ENCODE results near the gene RPS6KB1.

The RPS6KB1 gene

DNA sequence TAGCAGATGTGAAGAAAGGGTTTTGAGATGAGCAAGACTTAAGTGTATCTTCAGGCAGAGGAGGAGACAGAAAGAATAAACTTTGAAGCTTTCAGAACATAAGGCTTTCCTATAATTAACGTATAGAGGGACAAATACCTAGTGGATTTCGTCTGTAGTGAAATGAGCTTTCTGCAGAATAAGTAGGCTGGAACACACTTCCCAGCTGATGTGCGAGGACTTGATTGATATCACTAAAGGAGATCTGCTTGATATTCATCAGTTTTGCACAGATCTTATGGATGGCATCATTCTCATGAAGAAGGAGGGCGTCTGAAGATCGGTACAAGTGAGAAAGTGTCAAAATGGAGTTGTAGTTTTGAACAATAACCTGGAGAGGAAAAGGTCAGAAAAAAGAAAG lies 15.0 kb upstream of the RPS6KB1 start:
- TF ChIP-seq, protein P1, sequence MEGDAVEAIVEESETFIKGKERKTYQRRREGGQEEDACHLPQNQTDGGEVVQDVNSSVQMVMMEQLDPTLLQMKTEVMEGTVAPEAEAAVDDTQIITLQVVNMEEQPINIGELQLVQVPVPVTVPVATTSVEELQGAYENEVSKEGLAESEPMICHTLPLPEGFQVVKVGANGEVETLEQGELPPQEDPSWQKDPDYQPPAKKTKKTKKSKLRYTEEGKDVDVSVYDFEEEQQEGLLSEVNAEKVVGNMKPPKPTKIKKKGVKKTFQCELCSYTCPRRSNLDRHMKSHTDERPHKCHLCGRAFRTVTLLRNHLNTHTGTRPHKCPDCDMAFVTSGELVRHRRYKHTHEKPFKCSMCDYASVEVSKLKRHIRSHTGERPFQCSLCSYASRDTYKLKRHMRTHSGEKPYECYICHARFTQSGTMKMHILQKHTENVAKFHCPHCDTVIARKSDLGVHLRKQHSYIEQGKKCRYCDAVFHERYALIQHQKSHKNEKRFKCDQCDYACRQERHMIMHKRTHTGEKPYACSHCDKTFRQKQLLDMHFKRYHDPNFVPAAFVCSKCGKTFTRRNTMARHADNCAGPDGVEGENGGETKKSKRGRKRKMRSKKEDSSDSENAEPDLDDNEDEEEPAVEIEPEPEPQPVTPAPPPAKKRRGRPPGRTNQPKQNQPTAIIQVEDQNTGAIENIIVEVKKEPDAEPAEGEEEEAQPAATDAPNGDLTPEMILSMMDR (IDR thresholded peaks at IDR 0.05; ENCODE audit: low read depth, low read length) = no peak
- no peak for DNase-seq (ENCODE audit: extremely low read depth, low read depth)

DNA sequence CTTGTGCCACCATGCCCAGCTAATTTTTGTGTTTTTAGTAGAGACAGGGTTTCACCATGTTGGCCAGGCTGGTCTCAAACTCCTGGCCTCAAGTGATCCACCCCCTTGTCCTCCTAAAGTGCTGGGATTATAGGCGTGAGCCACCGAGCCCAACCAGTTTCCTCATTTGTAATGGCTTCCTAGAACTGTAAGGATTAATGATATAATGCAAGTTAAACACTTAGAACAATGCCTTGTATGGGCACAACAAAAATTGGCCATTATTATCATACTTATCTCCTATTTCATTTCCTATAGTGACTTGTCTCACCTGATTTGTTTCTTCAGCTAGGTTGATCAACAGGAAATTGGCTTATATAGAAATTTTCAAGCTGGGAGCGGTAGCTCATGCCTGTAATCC lies 14.3 kb upstream of the RPS6KB1 start:
- TF ChIP-seq, protein P1 (IDR thresholded peaks at IDR 0.05; ENCODE audit: low read depth, low read length) = no peak
- DNase-seq (ENCODE audit: extremely low read depth, low read depth) = no peak

DNA sequence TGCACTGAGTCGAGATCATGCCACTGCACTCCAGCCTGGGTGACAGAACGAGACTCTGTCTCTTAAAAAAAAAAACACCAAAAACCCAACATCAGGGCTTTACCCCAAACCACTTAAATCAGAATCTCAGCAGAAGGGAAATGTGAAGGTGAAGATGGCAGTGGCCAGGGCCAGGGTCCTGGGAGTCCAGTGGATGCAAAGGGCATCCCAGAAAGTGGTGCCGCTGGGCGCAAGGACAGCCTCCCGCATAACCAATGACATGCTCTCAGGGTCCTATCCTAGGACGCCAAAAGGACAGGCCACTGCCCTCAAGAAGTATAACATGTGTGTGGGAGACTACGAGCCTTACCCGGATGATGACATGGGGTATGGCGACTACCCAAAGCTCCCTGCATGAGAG lies 8.1 kb upstream of the RPS6KB1 start:
- DNase-seq (ENCODE audit: extremely low read depth, low read depth) = no peak
- TF ChIP-seq, protein P1 (IDR thresholded peaks at IDR 0.05; ENCODE audit: low read depth, low read length) = no peak

DNA sequence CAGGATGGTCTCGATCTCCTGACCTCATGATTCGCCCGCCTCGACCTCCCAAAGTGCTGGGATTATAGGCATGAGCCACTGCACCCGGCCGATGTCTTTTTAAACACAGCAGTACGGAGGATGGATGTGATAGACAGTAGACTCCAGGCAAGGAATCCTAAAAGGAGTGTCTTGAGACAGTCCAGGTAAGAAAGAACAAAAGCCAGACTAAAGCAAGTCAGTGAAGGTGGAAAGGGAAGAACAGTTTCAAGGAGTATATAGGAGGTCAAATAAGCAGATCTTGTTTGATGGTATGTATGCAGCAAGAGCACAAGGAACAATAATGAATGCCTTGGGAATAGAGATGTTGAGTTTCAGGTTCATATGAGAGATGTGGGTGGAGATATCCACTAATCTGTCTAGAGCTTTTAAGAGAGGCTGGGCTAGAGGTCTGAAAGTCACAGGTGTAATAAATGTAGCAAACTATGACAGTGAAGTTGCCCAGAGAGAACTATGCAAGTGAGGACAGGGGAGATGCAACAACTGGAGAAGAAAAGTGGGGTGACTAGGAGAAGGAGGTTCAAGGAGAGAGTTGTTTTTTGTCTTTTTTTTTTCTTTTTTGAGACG lies 4.7 kb upstream of the RPS6KB1 start:
- TF ChIP-seq, protein P1 (IDR thresholded peaks at IDR 0.05; ENCODE audit: low read depth, low read length) = no peak
- no peak for DNase-seq (ENCODE audit: extremely low read depth, low read depth)

DNA sequence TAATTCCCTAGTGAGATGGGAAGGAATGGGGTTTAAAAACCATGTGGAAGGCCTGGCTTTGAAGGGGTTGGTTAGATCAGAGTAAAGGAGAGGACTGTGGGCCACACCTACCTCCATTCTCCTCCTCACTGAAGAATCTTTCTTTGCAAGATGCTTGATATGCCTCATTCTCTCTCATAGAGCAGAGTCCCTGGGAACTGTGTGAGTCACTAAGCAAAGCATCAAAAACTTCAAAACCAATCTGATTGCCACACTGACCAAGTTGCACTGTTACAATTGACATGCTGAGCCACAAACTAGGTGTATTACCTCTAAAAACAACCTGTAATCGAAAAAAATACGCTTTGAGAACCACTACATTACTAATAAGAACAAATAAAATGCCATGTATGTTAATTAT lies 2.2 kb upstream of the RPS6KB1 start:
- TF ChIP-seq, protein P1 (IDR thresholded peaks at IDR 0.05; ENCODE audit: low read depth, low read length) = no peak

DNA sequence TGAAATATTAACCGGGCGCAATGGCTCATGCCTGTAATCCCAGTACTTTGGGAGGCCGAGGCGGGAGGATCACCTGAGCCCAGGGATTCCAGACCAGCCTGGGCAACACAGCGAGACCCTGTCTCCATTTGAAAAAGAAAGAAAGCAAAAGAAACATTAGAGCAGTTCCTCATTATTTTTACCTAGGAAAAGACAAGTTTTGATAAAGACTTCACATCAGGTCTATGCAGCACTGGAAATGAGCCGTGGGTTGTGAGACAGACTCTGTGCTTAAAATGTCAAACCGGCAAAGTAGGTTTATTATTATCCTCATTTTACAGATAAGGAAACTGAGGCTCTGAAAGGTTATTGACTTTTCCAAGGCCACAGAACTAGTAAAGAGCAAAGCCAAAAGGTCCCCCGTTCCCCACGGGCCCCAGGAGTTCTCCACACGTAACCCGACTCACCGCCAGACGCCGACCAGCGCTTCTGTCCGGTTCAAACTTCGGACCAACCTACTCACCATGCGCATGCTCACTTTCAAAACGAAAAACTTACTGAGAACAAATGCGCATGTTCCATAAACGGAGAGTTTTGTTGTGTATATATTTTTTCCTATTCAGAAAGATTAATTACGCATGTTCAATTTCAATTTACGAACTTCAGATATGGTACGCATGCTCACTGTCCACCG lies 534 bp upstream of the RPS6KB1 start:
- peak; percentile 99 for DNase-seq (ENCODE audit: extremely low read depth, low read depth)
- TF ChIP-seq, protein P1 (IDR thresholded peaks at IDR 0.05; ENCODE audit: low read depth, low read length) = no peak; the same call in 1 of the 2 replicates

More for the DNA sequence above, 2.2 kb upstream of the RPS6KB1 start:
- DNase-seq (ENCODE audit: extremely low read depth, low read depth) = no peak

DNA sequence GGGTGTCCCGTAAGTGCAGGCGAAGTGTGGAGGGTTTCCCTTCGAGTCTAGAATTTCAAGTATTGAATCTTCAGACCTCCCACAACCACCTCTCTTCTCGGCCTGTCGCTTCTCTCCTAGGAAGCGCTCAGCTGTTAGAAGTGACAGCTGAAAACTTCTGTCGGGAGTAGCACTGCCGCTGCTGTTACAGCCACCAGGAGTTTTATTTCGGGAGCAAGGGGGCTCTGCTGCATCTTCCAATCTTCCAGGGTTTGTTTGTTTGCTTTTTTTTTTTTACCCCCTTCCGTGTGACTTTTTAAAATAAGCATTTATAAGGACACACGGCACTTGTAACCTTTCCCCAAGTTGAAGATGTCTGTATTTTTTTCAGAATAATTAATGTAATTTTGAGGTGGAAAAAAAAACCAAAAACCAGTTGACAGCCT lies 767 bp downstream of the RPS6KB1 start:
- DNase-seq (ENCODE audit: extremely low read depth, low read depth) = no peak

More for the DNA sequence above, 767 bp downstream of the RPS6KB1 start:
- TF ChIP-seq, protein P1 (IDR thresholded peaks at IDR 0.05; ENCODE audit: low read depth, low read length) = no peak; the same call in 1 of the 2 replicates

All from AG09319 (cell line).